Activated CD4-positive, alpha-beta T cell treated with anti-CD3 and anti-CD28 coated beads for 48 hours (primary cell): ENCODE measurements around the gene NAT14.

Source experiments
- DNase-seq: peaks from one replicate; pipeline ENCODE4 v3.0.0-alpha.2; 2020

The NAT14 gene

DNA sequence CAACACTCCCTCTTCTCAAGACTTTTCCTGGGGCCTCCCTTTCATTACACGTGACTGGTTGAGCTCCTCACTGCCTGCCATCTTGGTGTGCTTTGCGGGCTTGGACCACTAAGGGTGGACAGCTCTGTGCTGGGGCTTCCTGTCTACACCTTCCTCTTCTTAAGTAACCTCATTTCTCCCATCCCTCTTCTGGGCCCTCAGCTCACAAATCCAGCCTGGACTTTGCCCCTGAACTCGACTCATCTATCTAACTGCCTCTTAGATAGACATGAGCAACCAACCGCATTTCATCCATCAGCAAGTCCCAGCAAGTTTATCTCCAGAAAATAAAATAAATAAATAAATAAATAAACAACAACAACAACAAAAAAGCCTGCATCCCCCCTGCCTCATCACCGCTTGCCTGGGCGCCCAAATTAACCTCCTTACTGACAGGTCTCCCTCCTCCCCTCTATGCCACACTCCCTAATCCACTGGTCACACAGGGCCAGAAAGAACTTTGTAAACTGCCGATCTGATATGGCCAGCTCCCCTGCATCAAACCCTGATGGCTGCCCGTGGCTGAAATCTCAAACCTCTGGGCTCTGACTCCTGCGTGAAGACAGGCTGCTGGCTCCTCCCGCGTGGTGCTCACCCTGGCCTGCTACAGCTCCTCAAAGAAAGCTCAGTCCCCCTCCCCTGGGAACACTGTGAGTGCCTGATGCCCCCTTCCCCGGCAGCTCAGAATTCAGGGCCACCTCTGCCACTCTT is 31.3 kb upstream of the NAT14 start:
- DNase-seq: no peak

DNA sequence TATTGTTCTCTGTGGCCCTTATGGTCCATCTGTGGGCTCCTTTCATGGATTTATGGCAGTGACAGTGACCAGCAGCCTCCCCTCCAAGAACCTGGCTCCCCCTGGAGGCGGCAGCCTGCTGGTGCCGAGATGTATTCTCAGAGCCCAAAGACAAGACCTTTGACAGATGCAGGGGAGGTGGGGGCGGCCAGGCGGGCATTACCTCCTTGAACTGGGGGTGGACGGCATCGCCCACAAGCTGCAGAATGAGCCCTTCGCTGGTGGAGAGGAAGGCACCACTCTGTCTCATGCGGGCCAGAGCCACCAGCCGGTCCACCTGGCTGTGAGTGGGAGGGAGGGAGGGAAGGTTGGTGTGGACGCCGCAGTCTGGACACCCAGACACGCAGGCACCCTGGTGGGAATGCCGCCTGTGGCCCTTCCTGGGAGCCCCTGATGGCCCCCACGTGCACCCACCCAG is 30.2 kb upstream of the NAT14 start:
- DNase-seq: peak; percentile 69

DNA sequence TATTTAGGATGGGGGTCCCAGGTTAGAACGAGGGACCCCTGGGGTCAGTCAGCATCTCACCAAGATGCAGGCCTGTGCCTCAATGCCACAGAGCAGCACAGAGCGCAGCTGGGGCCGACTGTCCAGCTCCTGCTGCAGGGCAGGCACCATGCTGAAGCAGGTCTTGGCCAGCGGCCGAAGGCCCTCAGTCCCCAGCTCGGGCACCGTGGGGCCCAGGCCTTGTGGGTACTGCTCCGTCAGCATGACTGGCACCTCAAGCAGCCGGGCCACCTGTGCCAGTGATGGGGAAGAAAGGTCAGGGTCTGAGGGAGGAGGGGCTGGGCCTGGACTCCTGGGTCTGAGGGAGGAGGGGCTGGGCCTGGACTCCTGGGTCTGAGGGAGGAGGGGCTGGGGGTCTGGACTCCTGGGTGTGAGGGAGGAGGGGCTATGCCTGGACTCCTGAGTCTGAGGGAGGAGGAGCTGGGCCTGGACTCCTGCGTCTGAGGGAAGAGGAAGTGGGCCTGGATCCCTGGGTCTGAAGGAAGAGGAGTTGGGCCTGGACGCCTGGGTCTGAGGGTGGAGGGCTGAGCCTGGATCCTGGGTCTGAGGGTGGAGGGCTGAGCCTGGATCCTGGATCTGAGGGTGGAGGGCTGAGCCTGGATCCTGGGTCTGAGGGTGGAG is 29.3 kb upstream of the NAT14 start:
- no peak for DNase-seq

DNA sequence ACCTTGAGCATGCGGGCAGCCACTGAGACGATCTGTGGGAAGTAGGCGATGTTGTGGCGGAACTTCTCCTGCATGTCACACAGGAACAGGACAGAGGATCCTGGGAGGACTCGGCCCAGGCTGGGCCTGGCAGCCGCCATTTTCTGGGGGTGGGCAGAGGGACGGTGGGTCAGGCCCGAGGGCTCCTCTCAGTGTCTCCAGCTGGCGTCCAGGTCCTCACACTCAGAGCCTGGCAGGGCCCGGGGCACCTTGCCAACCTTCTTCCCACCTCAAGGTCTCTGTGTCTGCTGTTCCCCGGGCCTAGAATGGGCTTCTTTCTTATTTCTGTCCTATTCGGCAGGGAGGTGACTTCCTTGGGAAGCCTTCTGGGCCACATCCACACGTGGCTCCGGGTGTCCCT is 28.6 kb upstream of the NAT14 start:
- no peak for DNase-seq

DNA sequence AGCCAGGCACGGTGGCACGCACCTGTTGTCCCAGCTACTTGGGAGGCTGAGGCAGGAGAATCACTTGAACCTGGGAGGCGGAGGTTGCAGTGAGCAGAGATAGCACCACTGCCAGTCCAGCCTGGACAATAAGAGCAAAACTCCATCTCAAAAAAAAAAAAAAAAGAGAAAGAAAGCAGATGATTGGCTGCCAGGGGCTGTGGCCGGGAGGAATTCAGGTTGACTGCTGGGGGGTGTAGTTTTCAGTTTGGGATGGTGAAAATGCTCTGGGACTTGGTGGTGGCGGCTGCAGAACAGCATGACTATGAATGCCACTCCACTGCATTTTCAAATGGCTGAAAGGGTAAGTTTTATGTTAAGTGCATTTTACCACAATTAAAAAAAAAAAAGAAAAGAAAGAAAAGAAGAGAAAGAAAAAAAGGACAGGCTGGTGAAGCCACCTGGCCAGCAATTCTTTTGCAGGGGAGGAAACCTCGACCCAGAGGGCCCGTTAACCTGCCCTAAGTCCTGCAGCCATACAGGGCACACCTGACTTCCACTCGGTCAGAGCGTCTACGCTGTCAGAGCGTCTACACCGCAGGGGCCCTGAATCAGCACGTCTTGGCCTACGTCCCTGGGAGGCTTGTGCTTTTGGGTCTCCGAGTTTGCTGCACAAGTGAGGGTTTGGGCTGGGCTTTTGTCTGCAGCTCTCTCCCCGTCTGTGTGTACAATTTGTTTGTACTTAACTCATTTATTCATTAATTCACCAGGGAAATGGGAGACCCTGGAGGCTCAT is 27.1 kb upstream of the NAT14 start:
- DNase-seq: no peak

DNA sequence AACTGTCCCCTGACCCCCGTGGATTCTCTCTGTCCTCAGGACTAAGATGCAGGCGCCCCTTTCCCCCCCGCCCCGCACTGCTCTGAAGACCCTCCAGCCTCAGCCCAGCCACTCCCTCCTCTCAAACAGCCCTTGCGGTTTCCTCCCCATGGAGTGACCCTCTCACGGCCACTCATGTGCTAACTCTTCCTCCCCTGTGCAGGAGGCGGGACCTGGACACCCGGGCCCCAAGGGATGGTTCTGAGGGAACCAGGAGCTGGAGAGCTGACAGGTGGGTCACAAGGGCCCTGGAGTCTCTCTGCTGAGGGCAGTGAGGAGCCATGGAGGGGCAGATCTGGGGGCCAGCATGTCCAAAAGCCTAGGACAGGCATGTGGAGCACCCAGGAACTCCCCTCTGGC is 25.4 kb upstream of the NAT14 start:
- DNase-seq: no peak

DNA sequence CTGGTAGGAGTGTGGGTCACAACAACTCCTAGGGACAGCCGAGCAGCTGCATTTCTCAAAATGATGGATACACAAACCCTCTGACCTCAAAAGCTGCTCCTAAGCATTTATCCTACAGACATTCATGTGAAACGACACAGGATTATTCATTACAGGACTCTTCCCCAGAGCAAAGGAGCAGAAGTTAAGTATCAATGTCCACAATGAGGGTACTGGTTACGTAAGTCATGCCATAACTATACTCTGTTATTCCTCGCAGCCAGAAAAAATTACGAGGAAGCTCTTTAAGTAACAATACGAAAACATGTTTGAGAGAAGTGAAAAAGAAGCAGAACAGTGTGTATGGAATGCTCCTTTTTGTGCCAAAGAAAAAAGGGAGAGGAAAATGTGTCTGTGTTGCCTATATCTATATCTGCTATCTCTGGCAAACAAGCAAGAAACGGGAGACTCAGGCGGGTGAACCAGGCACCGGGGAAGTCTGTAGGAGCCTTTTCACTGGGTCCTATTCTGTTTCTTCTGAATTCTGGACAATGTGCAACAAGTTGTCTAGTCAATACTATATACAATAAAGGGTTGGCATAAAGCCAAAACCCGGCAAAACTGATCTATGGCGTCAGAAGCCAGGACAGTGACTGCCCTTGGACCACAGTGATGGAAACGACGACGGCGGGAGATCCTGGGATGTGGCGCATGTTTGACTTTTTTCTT is 24.9 kb upstream of the NAT14 start:
- no peak for DNase-seq

DNA sequence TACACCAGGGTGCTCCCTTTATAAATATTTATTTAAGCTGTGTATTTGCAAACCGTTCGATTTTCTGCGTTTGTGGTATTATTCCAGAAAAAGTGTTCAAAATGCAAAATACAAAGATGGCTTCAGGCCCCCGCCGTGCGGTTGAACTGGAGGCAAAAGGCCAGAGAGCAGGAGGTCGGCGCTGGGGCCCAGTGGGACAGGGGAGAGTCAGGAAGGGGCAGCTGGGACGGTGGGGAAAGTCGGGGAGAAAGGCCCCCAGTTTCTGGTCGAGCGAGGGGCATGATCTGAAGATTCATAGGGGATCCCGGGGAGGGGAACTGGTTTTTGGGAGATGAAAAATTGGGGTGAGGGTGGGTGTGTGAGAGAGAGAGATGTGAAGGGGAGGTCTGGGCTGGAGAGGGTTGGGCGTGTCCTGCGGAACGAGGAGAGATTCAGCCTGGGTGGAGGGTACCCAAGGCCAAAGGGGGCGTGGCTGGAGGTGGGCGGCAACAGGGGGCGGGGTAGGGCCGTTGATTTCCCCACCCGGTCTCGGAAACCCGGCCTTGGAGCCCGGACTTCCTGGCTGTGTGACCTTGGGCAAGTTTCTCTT is 24.2 kb upstream of the NAT14 start:
- peak; percentile 56 for DNase-seq

DNA sequence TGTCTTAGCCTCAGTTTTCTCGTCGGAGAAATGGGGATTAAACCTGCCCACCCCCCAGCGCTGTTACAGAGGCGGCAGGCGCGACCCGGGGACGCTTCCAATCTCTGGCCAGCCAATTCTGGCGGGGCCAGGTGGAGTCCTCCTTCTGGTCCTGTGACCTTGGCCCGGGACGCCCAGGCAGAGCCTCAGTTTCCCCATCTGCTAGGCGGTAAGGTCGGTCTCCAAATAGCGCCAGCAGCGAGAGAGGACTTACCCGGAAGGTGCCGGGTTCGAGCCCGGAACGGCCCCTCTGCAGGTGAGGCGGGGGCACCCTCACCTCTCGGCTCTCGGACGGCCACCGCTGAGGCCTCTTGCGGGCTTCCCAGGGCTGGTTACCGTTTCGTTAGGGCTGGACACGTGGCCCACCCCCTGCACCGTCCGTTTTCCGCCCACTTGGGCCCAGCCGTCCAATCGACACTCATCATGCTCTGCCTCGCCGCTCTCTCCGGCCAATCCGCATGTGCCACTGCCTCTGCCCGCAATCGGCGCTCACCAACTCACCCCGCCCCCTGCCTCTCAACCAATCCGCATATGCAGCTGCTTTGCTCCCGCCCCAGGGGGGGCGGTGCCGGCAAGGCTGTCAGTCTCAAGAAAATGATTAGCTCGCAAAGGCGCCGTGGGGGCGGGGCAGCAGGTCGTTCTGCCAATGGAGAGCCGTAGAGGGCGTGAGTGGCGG is 23.6 kb upstream of the NAT14 start, which contains the start of gene ISOC2:
ISOC2 (minus strand) TSS at position 384 of the 715 bp plus-strand sequence. CDS start 5,156 bp downstream, outside the sequence.
- peak; percentile 100 for DNase-seq

DNA sequence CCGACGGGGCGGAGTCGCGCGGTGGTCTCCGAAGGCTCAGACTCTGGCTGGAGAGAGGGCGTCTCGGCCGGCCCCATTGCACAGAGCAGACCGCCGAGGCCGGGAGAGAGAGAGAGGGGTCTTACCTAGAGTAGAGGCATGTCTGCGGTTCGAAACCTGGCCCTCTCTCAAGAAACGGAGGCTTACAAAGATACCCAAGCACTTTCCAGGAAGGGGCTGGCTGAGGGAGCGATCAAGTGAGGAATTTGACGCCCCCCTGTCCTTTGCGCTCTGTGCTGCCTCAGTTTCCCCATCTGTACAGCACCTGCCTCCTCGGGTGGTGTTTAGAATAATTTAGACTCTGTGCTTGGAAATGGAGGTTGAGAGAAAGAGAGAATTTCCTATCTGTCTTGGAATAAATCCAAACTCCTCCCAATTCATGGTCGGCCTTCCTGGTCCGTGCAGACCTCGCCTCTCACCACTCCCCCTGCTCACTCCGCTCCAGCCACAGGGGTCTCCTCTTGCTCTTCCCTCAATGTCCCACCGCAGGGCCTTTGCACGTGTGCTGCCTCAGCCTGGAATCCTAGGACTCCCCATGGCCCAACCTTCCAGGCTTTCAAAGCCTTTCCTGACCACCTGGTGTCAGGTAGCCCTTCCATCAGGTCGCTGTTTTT is 22.9 kb upstream of the NAT14 start:
- no peak for DNase-seq

DNA sequence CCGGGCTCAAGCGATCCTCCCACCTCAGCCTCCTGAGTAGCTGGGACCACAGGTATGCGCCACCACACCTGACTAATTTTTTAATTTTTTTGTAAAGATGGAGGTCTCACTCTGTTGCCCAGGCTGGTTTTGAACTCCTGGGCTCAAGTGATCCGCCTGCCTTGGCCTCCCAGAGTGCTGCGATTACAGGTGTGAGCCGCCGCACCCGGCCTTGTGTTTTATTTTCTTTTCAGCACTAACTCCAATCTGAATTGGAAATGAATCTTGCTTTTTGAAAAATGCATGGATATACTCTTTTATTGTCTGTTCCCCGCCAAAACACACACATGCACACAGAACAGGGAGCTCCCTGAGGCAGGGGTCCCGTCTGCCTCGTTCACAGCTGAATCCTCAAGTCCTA is 22.3 kb upstream of the NAT14 start:
- DNase-seq: no peak

DNA sequence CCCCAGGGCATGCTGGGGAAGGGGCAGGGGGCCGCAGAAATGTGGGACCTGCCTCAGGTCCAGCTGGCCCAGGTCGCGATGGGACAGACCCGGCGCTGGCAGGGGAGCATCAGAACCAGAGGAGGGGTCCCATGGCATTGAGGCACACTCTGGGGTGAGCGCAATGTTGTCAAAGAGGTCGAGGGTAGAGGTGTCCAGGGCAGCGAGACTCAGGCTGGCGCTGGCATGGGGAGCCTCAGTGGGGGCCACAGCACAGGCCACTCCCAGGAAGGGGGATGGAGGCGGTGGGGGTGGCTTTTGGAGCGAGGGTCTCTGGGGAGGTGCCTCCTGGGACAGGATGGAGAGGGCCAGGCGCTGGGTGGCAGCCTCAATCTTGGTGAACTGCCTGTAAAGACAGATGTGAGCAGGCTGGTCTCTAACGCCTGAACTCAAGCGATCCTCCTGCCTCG is 21.4 kb upstream of the NAT14 start:
- DNase-seq: no peak

DNA sequence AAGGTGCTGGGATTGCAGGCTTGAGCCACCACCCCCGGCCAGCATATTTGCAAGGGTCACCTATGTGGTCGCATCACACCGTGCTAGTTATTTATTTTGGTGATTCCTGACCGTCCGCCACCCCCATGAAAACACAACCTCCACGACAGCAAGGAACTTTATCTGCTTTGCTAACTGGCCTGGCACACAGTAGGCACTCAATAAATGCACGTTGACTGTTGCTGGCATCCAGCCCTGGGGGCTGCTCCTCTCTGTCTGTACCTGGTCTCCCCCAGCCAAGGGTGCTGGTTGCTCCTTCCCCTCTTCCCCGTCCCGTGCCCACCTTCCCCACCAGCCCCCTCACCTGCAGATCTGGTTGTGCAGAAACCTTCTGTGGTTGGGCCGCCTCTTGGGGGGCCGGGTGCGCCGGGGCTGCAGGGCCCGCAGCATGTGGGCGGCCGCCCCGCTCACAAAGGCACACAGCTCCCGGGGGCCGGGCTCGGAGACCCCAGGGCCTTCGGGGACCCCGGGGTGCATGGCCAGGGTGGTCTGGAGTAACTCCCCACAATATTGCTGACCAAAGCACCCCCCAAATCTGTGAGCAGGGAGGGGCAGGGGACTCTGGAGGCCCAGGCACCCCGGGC is 20.8 kb upstream of the NAT14 start:
- DNase-seq: no peak

DNA sequence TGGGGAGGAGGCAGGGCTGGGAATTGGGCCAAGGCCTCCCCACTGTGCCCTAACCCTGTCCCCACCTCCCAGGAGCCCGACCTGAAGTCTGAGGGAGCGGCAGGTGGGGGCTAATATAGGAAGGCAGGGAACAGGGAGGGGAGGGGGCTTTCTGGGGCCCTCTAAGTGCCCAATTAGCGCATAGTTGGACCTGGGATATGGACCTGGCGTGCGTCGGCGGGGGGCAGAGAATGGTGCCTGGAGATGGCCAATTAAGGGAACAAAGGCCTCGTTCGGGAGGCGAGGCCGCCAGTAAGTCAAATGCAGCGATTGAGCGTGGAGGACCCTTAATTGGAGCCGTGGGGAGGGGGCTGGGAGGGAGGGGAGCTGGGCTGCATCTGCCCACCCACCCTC is 20.3 kb upstream of the NAT14 start, which contains the start of gene C19orf85:
C19orf85 (minus strand) TSS at position 90 of the 393 bp plus-strand sequence. CDS start 197 bp downstream, outside the sequence.
- no peak for DNase-seq

DNA sequence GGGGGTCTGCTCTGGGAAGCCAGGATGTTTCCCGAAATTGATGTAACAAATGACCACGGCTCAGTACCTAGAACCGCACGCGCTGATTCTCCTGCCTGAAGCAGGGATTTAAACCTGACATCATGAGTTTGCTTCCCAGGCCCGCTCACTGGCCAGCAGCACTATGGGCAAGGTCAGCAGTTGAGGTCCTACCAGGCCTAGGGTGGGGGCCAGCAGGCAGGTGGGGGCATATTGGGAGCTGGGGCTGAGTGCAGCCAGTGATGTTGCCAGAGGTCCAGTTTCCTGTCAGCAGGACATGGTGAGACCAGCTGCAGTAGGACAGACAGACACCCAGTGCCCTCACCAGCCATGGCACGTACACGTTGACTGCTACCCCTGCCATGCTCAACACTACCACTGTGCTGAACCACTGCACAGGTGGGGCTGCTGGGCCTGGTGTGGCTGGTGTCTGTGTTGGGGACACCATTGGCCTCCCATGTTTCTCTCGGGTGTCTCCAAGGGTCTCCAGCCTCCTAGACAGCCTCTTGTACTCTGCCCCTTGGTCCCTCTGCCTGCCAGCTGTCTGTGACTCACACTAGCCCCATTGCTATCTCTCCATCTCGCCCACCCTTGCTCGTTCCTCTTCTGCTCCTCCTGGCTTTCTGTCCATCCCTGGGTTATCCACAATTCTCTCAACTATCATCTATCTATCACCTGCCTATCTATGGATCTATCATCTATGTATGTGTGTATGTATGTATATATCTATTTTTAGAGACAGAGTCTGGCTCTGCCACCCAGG is 19.3 kb upstream of the NAT14 start:
- DNase-seq: no peak

DNA sequence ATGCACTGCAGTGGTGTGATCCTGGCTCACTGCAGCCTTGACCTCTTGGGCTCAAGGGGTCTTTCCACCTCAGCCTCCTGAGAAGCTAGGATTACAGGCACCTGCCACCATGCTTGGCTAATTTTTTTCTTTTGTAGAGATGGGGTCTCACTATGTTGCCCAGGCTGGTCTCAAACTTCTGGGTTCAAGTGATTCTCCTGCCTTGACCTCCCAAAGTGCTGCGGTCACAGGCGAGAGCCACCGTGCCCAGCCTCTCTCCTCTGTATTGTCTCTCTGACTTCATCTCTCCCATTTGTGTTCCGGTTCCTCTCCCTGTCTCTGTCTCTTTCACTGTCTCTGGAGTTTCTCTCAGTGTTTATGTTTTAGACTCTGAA is 18.8 kb upstream of the NAT14 start:
- DNase-seq: no peak

DNA sequence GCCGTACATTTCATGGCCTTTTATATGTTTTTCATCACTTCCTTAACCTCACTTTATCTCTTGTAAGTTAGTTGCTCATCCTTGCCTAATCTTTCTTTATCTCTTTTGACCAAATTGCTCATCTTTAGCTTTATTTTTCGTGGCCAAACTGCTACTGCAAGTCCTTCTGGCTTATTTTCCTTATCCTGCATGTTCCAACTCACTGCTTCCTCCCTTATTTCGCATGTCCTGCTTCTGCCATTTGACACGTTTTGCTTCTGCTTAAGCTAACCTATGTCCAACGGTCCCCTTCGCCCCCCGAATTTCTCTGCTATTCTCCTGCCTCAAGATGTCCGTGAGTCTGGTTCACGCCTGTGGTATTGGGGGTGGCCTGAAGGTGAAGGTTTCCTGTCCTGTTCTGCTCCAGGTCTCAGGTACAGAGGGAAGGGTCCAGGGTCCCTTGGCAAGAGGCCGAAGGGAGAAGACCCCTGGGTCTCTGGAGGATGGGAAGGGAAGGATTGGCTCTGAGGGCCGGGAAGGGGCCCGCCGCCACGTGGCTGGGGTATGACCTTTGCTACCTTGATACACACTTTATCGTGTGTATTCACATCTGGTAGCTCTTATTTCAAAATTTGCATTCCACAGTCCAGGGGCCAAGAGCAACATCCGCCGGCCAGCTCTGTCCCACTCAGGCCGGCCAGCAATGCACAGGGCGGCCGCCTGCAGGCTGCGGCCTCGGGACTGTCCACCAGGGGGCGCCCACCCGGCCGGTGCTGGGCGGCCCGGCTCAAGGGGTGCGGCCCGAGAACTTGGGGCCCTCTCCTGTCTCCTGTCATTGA is 17.5 kb upstream of the NAT14 start:
- DNase-seq: peak; percentile 77

DNA sequence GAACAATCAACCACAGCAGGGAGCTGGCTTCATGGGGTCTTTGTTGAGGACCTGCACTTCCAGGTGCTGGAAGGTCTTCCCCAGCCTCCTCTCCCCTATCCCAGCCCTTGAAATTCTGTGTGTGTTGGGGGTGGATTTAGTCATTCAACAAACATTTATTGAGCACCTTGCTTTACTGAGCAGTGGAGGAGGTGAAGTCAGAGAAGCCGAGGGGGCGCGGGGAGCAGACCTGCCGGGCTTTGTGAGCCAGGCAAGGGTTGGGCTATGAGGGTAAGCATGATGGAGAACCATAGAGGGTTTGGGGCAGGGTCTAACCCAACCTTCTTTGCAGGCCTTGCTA is 17.0 kb upstream of the NAT14 start:
- no peak for DNase-seq

DNA sequence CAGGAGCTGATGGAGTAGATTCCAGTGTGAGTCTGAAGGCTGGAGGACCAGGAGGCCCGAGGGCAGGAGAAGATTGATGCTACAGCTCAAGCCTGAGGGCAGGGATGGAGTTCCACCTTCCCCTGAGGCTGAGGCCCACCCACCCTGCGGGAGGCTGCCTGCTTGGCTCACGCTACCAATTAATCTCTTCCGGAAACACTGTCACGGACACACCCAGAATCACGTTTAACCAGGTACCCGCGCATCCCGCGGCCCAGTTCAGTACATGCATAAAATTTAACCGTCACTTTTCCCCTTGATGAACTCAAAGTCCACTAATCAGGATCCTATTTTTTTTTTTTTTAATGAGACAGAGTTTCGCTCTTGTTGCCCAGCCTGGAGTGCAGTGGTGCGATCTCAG is 13.7 kb upstream of the NAT14 start:
- no peak for DNase-seq
